Sigmoid colon (tissue), 7 donors: ENCODE data around the gene KLHL17. TPM values are rescaled to one million over a fixed set of nuclear protein-coding genes. Genes with fewer than 3 reads are reported as not detected.
A peak's percentile ranks its signal among the peaks of the same experiment; 100 is the strongest.

ENCODE experiments used
- DNase-seq: peaks from one replicate; pipeline ENCODE4 v3.0.0-alpha.2; 2019
- H3K27ac ChIP-seq, 4 donors: fragments of 200-600 bp; sonication (generic); one replicate each; pipeline ENCODE4 v1.5.1; 2016 to 2019; ENCODE audit warnings: mild to moderate bottlenecking in 1 of 4
- H3K27me3 ChIP-seq, 3 donors: fragments of 200-600 bp; sonication (generic); one replicate each; pipeline ENCODE4 v1.5.1; 2019; ENCODE audit warnings: mild to moderate bottlenecking in 1 of 3
- H3K36me3 ChIP-seq, 4 donors: fragments of 200-600 bp; sonication (generic); one replicate each; pipeline ENCODE4 v1.5.1; 2016 to 2019
- H3K4me1 ChIP-seq, 4 donors: fragments of 200-600 bp; sonication (generic); one replicate each; pipeline ENCODE4 v1.5.1; 2017 to 2019
- H3K4me3 ChIP-seq, 4 donors: fragments of 200-600 bp; sonication (generic); one replicate each; pipeline ENCODE4 v1.5.1; 2017 to 2019; ENCODE audit warnings: mild to moderate bottlenecking in 2 of 4, moderate library complexity in 1 of 4
- H3K9me3 ChIP-seq, 4 donors: fragments of 200-600 bp in 3 of 4; sonication (generic) in 3 of 4; one replicate each; pipeline versions ENCODE4 v1.5.1 to v1.6.1; 2013 to 2019
- EP300 ChIP-seq, 4 donors: sonication (generic); formaldehyde crosslinking; IDR thresholded peaks; one replicate each; pipeline ENCODE4 v1.6.1; 2017; ENCODE audit warnings: antibody characterized with exemption in 4 of 4
- POLR2A ChIP-seq, 2 donors: fragments of 450-650 bp; IDR thresholded peaks; one replicate each; pipeline ENCODE4 v1.6.1; 2016; ENCODE audit warnings: antibody characterized with exemption in 2 of 2, mild to moderate bottlenecking in 2 of 2, moderate library complexity in 2 of 2
- POLR2AphosphoS5 ChIP-seq, 4 donors: sonication (generic); formaldehyde crosslinking; IDR thresholded peaks; one replicate each; pipeline ENCODE4 v1.6.1; 2017; ENCODE audit warnings: antibody characterized with exemption in 4 of 4
- WGBS, 2 donors: extraction: QIAGEN DNeasy Blood & Tissue Kit; methylation state at CpG; one replicate each; pipeline ENCODE4 v1.1.7; 2013; 5-methylcytosine and 5-hydroxymethylcytosine counted together
- intact Hi-C: fragments of 100-400 bp; cut with DNase I; formaldehyde crosslinking; loops from one replicate; pipeline ENCODE4 v1.15.1; 2023
- polyA plus RNA-seq, 3 donors: library from polyadenylated mRNA; stranded (reverse); fragments of 200-250 nt; gene quantifications; one replicate each; pipeline ENCODE4 v1.2.3, GENCODE V29; 2013
- total RNA-seq, 4 donors: library from RNA; depleted of rRNA; stranded (reverse); fragments of >200 nt; gene quantifications; one replicate each; pipeline ENCODE4 v1.1.0, GENCODE V29; 2016
- TF ChIP-seq, protein P1 (sequence below), 4 experiments: fragments of 450-650 bp in 3 of 4; fragments of 200-600 bp in 1 of 4; IDR thresholded peaks; one replicate each; pipeline ENCODE4 v1.5.1; 2016 to 2019; ENCODE audit warnings: antibody characterized with exemption in 4 of 4, mild to moderate bottlenecking in 3 of 4, moderate library complexity in 2 of 4
- donor health status: healthy with polysubstance abuse.
- donor health status: Bipolar disorder and iron deficiency.
- donor health status: healthy.

The KLHL17 gene
- total and polyA plus RNA-seq, 7 donors, result 0.69 to 10.8 (median 4.9) TPM

DNA sequence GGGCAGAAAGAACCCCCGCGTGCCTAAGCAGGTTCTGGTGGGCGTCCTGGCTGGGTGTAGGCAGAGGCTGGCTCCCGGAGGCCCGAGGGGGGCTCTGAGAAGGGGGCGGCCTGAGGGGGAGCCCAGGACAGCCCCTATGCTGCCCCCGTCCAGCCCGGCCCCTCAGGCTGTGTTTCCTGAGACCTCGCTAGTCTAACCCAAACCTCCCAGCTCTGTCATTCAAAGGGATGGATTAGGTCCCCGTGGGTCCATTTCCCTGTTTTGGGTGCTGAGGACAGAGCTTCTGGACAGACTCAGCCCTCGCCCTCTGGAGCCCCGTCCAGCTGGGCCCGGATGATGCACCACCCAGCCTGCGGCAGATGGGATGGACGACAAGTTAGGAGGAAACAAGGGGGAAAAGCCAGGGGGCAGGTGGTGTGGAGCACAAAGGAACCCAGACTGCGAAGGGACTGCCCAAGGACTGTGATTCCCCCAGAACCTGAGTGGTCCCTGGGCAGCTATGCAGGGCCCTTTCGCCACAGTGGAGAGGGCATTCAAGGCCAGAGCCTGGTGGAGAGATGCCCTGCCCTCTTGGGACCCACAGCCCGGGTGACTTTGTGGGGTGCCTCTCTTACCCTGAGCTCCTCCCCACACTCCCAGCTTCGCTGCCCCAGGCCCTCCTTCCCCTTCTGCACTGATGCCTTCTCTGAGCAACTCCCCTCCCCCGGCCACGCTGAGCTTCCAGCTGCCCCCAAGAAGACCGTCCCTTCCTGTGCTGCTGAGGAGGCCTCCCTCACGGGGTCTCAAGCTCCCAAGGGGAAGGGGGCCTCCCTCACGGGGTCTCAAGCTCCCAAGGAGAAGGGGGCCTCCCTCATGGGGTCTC, 36.7 kb downstream of the KLHL17 start:
- 59 to 71% methylated on average over 24 of the region's 24 CpGs for WGBS, 2 donors
- H3K4me3 ChIP-seq, result no peak overlapping the region
- H3K27ac ChIP-seq, result no peak overlapping the region
- peaks cover 0 to 41% (median 31%) of the 10 kb centered on the region in 4 donors for H3K4me1 ChIP-seq
- H3K9me3 ChIP-seq, result peaks cover 0 to 4% (median 2%) of the 10 kb centered on the region in 4 donors
- peak; percentile 64 for DNase-seq
- peaks cover 0 to 17% (median 5%) of the 10 kb centered on the region in 3 donors for H3K27me3 ChIP-seq
- intact Hi-C loops, result no loop called here
- TF ChIP-seq, protein P1, sequence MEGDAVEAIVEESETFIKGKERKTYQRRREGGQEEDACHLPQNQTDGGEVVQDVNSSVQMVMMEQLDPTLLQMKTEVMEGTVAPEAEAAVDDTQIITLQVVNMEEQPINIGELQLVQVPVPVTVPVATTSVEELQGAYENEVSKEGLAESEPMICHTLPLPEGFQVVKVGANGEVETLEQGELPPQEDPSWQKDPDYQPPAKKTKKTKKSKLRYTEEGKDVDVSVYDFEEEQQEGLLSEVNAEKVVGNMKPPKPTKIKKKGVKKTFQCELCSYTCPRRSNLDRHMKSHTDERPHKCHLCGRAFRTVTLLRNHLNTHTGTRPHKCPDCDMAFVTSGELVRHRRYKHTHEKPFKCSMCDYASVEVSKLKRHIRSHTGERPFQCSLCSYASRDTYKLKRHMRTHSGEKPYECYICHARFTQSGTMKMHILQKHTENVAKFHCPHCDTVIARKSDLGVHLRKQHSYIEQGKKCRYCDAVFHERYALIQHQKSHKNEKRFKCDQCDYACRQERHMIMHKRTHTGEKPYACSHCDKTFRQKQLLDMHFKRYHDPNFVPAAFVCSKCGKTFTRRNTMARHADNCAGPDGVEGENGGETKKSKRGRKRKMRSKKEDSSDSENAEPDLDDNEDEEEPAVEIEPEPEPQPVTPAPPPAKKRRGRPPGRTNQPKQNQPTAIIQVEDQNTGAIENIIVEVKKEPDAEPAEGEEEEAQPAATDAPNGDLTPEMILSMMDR (IDR thresholded peaks at IDR 0.05), result no peak
- no peak for TF ChIP-seq POLR2A (IDR thresholded peaks at IDR 0.05)
- TF ChIP-seq POLR2AphosphoS5 (IDR thresholded peaks at IDR 0.05), result no peak
- no peak for TF ChIP-seq EP300 (IDR thresholded peaks at IDR 0.05)
- no peaks in the 10 kb centered on the region for H3K36me3 ChIP-seq

DNA sequence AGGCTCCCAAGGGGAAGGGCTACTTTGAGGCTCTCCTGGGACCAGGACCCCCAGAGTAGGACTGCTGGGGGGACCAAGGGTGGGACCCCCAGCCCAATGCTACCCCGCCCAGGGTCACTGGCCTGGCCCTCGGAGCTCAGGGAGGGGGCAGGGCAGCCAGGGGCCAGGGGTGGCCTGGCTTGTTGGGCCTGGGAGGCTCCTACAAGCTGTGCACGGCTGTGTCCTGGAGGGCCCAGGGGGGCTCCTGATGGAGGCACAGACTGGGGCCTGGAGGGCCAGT, 37.3 kb downstream of the KLHL17 start:
- TF ChIP-seq EP300 (IDR thresholded peaks at IDR 0.05) (no peak), POLR2AphosphoS5 (IDR thresholded peaks at IDR 0.05) (no peak), POLR2A (IDR thresholded peaks at IDR 0.05) (no peak)
- TF ChIP-seq, protein P1 (IDR thresholded peaks at IDR 0.05), result no peak
- Histone ChIP-seq H3K27ac (no peak overlapping the region), H3K27me3 (peaks cover 0 to 17% (median 5%) of the 10 kb centered on the region in 3 donors), H3K36me3 (no peaks in the 10 kb centered on the region), H3K9me3 (peaks cover 0 to under 1% (median 0%) of the 10 kb centered on the region in 4 donors), H3K4me3 (no peak overlapping the region), H3K4me1 (peaks cover 0 to 42% (median 31%) of the 10 kb centered on the region in 4 donors)
- intact Hi-C loops, result no loop called here
- WGBS, 2 donors, result 75 to 81% methylated on average over 3 of the region's 3 CpGs
- peak; percentile 66 for DNase-seq

DNA sequence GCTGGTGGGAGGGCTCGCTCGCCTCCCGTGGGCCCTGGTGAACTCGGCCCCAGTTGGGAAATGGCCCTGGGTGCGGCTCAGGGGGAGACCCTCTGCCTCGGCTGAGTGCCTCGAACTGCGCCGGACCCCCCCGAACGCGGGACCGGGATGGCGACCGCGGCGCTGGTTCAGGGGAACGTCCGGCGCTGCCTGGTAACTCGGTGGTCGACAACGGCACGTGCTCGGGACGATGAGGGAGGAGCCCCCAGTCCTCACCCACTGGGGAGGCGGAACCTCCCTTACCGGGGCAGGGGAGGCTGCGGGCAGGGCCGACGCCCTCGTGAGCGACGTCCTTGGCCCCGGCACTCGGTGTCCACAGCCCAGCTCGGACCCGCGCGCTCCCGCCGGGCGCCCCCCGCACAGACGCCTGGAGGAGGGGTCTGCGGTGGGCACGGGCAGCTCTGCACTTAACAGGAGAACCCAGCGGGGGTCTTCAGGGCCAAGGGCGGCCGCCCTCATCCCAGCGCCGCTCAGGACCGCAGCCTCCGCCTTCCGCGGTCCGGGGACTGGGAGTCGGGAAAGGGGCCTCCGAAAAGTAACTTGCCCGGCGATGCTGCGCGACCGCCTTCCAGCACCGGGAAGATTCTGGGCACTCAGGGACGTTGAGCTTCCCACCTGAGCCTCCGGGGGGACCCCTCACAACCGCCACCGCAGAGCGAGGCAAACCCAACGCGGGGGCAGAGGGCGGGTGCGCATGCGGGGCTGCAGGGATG, 37.8 kb downstream of the KLHL17 start:
- Histone ChIP-seq H3K9me3 (no peaks in the 10 kb centered on the region), H3K4me1 (peaks cover 0 to 42% (median 31%) of the 10 kb centered on the region in 4 donors), H3K27me3 (peaks cover 0 to 17% (median 5%) of the 10 kb centered on the region in 3 donors), H3K36me3 (no peaks in the 10 kb centered on the region), H3K27ac (peak overlapping the region in 3 of 4 donors; percentile 89 to 96 (median 96)), H3K4me3 (peak overlapping the region; percentile 46 to 92 (median 60))
- TF ChIP-seq POLR2A (IDR thresholded peaks at IDR 0.05), result no peak
- TF ChIP-seq EP300 (IDR thresholded peaks at IDR 0.05), result no peak
- no peak for TF ChIP-seq POLR2AphosphoS5 (IDR thresholded peaks at IDR 0.05)
- TF ChIP-seq, protein P1 (IDR thresholded peaks at IDR 0.05), result no peak
- 25 to 52% methylated on average over 75 of the region's 75 CpGs for WGBS, 2 donors
- DNase-seq, result peak; percentile 66
- intact Hi-C loops, result no loop called here

DNA sequence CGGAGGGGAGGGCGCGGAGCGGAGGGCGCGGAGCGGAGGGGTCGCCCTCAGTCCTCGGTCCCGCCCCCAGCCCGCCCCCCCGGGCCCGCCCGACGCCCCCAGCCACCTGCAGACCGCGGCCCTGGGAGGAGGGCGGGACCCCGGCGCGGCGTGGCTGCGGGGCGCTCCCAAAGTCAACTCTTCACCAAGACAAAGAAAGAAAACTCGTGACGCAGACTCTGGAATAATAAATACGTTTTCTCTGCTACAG, 38.3 kb downstream of the KLHL17 start:
- H3K27ac ChIP-seq, result peak overlapping the region; percentile 89 to 98 (median 96)
- H3K36me3 ChIP-seq, result no peaks in the 10 kb centered on the region
- WGBS, 2 donors, result 3 to 4% methylated on average over 27 of the region's 27 CpGs
- peaks cover 0 to 17% (median 5%) of the 10 kb centered on the region in 3 donors for H3K27me3 ChIP-seq
- no peak for TF ChIP-seq POLR2A (IDR thresholded peaks at IDR 0.05)
- TF ChIP-seq EP300 (IDR thresholded peaks at IDR 0.05), result no peak
- TF ChIP-seq POLR2AphosphoS5 (IDR thresholded peaks at IDR 0.05), result no peak
- TF ChIP-seq, protein P1 (IDR thresholded peaks at IDR 0.05), result no peak
- H3K4me1 ChIP-seq, result peaks cover 0 to 42% (median 31%) of the 10 kb centered on the region in 4 donors
- DNase-seq, result no peak
- intact Hi-C loops, result no loop called here
- no peaks in the 10 kb centered on the region for H3K9me3 ChIP-seq
- H3K4me3 ChIP-seq, result peak overlapping the region; percentile 46 to 92 (median 60)
